NOMO-1 treated with DMSO at 0.1 percent for 48 hours (cell line): ENCODE data around the gene GRM8.

ENCODE experiments used
- DNase-seq: peaks from one replicate; lab custom pipeline; 2025; ENCODE audit not compliant: unreplicated experiment; lab: John Stamatoyannopoulos, UW

GRM8 gene

DNA sequence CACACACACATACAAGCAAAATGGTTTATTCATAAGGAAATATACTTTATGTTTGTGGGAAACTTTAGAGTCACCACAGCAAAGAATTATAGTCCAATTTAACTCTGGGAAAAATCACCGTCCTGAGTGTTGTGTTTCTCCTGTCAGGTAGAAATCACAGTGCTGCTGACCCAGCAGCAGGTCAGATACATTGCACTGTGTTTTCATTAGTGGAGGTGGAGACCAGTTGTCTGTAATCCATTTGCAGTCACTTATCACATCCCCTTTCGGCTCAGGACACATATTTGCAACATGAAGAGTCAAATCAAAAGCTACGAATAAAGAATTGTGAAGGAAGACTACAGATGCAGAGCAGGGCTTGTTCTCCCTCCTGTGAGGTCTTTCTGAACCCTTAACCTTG lies 799.6 kb downstream of the GRM8 start:
- DNase-seq: no peak

DNA sequence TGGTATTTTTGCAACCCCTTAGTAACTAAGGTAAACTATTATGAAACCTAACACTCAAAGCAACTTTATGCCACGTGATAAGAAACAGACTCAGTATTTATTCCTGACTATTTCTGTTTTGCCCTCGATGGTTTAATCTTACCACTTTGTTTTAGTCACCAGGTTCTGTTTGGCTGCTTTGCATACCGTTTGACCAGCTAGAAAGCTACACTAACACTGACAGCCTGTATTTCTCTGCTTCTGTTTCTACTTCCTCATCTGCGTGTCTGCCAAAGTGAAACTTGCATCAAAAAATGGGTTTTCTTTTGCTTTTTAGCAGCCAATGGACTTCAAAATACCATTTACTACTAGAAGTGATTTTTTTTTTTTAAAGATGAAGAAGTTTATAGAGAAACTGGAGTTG lies 802.5 kb downstream of the GRM8 start:
- no peak for DNase-seq

DNA sequence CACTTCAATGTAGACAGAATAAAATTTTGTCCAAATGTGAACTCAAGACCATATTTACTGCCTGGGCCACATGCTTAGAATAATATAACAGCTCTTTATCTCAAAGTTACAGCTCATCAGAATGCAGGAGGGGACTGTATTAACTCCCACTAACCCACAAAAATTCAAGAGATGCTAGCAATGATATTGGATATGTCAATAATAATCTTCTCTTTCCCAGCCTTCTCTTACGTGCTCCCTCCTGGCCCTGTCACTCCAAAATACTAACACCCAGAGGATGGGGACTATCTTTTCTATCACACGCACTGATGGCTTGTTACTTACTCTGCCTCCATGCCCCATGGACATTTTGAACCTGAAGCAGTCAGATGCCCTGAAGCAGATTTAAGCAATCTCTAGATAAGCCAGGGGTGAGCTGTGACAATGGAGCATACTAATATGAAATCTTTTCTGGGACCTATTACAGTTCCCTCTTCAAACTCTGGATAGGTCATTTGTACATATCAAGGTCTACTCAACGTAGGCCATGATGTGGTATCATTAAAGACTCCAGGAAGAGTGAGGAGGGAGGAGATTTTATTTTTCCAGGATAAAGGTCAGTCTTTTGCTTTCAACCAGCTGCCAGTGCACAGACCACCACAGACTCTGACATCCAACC lies 803.0 kb downstream of the GRM8 start:
- no peak for DNase-seq

DNA sequence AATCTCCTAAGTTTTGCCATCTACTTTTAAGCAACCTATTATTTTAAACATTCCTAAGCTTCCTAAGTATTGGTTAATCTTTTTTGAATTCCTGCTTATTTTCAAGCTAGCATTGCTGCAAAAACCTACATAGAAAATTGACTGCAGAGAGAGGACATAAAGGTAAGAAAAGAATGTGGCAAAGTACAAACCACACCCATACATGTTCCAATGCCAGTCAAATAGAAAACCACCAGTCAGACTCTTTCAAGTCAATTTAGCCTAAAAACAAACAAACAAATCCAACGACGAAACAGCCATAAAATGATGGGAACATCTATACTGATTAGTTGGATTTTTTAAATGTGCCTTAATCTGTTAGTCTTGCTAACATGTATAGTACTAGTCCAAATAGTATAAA lies 804.8 kb downstream of the GRM8 start:
- DNase-seq: no peak

DNA sequence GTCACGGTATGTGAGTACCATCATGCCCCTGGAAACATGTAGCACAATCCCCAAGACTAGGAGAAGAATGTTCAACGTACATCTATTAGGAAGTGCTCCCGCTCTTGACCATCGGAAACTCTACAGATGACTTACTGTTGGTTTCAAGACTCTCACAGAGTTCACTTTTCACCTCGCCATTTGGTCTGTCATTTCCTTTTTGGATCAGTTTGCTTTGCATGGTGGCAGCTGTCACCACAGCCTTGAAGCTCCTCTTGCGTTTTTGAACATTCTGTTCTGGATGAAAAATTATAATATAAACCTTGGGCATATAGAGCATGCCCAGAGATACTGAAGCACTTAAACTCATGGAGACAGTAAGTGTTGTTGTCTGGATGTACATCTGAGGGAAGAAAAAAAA lies 806.8 kb downstream of the GRM8 start:
- no peak for DNase-seq

DNA sequence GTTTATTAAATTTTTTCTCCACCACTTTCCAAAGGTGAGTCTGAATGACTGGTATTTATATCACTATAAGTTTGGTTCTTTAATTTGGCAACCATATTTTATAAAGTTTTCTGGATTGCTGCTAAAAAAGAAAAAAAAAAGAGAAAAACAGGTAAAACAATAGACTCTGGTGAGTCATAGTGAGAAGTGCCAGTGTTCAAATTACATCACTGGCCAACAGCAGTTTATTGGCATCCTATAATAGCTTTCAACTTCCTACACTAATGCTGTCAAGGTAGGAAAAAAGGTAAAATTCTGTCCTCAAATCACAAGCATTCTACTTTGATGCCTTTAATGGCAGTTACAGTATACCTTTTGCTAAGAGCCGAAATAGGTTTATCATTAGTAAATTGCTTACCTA lies 808.8 kb downstream of the GRM8 start:
- DNase-seq: no peak

DNA sequence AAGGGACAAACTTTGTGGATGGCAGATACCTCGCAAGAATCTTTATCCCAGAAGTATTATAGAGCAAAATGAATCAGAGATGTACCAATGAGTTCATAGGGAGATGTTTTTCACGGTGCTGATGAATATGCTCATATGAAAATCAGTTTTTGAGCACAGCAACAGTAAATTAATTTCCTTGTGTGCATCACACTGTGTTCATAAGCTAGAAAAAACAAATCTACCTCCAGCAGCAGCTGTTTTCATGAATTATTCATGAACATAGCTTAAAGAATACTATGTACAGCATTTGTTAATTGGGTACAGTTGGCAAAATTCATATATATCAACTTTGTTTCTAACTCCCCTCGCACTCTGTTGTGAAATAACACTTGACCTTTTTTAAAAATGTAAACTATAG lies 809.8 kb downstream of the GRM8 start:
- DNase-seq: no peak

DNA sequence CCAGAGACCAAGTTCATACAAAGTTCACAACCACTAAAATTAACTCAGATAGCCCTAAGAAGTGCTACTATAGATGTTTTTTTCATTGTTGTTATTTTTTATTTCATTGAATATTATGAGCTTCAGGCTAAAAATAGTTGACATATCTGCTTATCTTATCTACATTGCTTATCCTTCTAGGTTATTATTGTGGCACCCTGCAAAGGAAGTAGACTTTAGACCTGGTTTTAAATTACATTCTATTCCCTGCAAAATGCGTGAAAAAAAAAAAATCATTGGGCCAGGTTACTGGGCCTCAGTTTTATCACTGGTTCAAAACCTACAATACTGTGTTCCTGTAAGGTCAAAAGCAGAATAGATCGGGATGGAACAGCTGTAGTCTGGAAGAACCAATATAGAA lies 811.0 kb downstream of the GRM8 start:
- no peak for DNase-seq

DNA sequence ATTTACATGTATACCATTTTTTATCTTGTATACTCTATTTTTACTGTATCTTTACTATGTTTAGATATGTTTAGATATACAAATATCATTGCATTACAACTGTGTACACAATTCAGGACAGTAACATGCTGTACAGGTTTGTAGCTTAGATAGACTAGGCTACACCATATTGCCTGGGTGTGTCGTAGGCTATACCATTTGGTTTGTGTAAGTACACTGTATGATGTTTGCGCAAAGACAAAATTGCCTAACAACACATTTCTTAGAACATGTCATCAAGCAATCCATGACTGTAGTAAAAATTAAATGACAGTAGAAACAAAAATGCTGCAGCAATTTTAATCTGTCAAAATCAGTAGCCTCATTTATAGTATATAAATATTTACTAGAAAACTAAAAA lies 812.2 kb downstream of the GRM8 start:
- DNase-seq: no peak

DNA sequence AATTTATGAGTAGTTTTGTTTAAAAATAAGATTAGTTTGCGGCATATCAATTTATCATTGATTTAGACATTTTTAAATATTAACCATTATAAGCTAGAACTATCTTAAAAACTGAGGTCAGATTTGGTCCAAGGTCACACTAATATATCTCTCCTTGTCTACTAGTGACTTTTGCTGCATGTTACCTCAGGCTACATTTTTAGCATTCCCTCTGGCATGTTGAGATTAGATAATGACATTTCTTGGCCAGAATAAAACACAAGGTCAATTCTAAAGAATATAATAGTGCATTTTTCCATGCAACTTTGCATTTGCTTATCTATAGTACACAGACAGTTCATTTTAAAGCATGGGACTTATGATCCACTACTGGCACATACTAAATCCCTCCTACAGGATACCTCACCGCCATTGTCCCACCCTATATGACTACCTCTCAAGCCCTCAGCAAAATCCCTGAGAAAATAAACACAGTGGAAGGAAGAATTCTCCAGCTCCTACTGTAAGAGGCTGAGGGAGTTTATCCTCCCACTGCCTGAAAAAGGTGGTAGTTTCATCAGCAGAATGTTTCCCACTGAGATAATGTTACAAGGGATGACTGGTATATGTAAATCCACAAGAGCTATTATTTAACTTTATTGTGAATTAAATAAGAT lies 816.4 kb downstream of the GRM8 start:
- no peak for DNase-seq

DNA sequence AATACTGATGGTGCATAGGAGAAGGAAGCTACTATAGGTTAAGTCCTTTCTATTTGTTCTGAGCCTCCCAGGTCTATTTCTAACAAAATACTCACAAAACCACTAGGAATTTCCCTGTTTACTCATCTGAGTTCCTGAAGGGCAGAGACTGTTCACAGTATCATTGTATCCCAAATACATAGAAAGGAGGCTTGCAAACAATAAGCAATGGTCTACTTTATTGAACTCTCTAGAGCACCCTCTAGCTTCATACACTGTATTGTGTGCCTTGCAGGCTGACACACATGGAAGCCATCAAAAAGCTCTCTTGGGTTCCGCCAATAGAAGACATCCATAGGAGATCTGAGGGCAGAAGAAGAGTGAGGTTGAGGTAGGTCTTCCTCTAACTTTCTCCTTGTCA lies 826.1 kb downstream of the GRM8 start:
- DNase-seq: no peak

DNA sequence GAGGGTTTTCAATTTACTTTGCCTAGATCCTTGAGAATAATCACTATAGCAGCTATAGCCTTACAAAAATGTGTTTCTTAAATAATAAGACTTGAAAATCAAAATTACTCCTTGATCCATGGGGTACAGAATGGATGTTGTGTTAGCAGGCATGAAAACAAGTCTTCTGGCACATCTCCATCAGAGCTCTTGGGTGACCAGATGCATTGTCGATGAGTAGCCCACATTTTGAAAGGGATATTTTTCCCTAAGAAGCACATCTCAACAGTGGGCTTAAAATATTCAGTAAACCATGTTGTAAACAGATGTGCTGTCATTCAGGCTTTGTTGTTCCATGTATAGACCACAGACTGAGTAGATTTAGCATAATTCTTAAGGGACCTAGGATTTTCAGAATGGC lies 827.8 kb downstream of the GRM8 start:
- no peak for DNase-seq

DNA sequence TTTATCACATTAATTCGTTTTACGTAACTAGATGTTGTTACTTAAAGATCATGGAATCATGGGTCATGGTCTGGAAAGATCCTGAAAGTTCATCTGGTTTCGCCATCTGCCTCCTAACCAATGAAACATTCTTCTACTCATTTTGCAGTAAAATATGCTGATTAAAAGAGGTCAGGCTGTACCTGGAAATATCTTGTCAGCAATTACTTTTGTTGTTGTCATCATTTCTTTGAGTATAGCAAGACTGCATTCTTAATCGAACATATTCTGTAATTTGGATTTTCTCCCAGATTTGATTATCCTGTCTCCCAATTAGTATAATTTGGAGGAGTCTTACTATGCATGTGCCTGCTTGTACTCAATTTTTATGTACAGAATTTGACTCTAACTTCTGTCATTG lies 833.7 kb downstream of the GRM8 start:
- DNase-seq: no peak

DNA sequence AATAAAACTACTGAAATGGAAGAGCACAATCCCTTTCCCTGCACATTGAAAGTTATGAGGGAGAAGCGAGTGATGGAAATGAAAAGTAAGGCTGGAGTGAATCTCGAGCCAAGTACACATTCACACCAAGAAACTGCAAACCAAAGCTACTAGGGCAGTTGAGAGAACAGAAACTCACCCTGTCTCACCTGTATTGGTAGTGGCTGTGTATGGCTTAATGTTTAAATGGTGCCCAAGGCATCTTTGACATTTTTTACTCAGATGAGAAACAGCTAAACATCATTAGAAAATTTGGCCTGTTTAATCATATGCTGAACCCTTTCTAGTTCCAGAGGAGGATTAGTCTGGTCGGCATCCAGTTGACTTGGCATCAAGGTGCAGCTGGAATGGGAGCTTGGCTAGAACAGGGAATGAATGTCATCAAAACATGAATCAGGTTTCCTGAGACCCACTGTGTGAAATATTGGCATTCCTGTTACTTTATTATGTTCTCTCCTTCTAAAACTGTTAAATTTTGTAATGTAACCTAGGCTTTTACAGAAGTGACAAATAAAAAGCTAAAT lies 840.8 kb downstream of the GRM8 start:
- no peak for DNase-seq

DNA sequence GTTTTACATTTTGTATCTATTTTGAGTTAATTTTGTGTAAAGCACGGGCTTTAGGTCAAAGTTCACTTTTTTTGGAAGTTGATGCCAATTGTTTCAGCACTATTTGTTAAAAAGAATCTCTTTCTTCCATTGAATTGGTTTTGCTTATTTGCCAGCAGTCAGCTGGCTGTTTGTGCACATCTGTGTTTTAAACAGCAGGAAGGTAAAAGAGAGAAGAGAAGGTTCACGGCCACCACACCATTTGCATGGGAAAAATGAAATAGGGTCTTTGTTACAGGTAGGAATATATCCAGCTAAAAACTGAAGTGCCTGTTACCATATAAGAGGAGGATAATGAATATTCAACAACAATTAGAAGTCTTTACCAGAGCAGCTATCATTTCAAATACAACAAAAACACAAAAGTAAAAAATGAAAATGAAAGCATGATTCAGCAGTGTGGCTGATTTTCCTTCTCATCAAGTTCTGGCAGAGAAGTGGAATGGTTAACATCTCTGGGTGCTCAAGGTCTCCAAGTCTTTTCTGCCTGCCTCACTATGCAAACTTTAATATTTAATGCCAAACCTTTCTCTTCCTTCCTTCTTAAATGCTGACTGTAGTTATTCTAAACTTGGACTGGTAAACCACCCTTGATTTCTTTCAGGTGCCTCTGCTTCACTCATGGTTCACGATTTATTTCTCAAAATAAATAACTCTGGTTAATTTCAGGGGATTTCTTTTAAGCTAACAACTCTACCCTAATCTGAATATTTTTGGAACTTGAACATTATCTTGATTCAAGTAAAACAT lies 841.5 kb downstream of the GRM8 start:
- DNase-seq: no peak

DNA sequence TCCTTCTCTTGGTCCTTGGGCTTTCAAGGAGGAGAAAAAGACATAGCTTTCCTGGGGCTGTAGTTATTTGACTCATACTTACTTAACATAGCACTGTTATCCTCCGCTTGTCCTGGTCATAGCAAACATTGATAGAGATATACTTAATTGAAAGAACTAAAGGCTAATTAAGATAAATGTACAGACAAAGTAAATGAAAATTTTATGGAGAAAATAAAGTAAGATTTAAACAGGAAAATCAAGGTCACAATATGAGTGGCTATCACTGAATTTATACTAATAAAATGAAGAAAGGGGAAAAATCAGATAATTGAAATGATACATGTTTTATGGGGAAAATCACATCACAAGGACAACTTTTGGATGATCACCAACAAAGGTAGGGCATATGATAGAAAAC lies 849.7 kb downstream of the GRM8 start:
- no peak for DNase-seq

DNA sequence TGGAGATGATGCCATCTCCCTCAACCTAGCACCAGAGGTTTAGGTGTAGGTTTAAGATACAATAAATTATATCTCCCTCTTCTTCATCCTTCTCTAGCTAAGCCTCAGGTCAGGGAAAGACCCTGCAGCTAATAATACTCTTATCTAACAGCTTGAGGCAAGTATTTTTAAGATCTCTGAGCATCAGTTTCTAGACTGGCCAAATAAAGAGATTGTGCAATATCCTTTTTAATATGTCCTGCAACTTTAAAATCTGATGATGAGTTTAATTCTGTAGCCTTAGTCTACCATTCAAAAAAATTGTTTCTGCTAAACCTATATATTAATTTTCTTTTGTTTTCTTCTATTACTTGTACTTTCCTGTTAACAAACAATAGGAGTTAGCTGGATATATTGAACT lies 850.8 kb downstream of the GRM8 start:
- no peak for DNase-seq

DNA sequence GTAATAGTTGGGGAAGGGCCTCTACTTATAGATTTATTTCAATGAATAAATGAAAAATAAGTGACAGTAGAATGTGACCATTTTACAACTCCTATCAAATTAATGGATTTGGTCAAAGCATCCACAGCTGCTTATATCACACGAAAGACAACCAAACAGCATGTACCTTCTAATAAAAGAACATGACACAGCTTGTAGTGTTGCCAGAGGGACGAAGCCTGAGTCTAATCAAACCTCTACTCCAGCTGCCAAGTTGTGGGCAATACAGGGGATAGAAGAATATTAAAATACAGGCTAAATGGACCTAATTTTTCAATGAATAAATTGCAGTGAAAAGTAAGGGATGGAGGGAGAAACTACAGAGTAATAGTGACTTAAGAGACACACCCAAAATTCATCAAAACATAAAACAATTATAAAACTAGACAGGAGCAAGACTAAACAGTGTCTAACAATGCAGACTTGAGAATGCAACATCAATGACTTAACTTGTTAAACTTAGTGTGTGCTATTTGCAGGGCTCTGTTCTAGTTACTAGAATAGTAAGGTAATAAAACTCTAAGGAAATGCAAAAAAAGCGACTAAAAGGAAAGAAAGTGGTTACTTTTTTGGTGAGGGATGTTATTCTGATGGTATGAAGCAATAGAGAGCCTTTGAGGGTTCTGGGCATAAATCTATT lies 853.8 kb downstream of the GRM8 start:
- DNase-seq: no peak

DNA sequence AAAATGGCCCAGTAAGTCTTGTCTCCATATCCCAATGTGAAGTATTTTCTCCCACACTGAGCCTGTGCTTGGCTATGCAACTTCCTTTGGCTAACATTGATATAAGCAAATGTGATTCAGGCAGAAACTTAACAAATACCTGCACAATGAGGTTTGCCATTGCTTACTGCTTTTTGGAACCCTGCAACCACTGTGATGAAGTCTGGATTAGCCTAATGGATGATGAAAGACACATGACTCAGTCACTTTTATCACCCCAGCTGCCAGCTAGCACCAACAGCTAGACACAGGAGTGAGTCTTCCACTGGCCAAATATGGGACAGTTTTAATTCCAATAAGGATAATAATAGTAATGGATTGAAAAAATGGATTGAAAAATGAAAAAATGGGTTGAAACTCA lies 854.5 kb downstream of the GRM8 start:
- no peak for DNase-seq

DNA sequence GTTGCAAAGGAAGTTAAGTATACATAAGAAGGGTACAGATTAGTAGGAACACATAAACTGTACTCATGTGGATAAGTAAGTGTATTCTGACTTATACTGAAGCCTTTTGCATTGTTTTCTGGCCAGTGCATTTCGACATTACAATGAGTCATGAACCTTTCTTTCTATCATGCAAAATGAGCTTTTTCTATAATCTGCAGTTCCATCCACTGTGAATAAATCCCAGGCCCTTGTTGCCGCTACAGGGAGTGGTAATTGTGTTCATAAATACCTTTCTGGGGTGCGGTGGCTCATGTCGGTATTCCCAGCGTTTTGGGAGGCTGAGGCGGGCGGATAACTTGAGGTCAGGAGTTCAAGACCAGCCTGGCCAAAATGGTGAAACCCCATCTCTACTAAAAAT lies 858.3 kb downstream of the GRM8 start:
- no peak for DNase-seq
